Parathyroid adenoma (tissue), 2 donors: ENCODE measurements around the gene SASH1.

Experiments
- H2AFZ ChIP-seq: fragments of 300-600 bp; sonication (generic); one replicate; pipeline ENCODE4 v1.7.0; 2017; ENCODE audit warnings: antibody characterized with exemption, mild to moderate bottlenecking
- H3K27ac ChIP-seq: fragments of 300-600 bp; sonication (generic); one replicate; pipeline ENCODE4 v1.7.0; 2017
- H3K27me3 ChIP-seq: fragments of 300-600 bp; sonication (generic); one replicate; pipeline ENCODE4 v1.7.0; 2017; ENCODE audit warnings: low read length; ENCODE audit not compliant: control insufficient read depth, insufficient read depth
- H3K36me3 ChIP-seq: fragments of 300-600 bp; sonication (generic); one replicate; pipeline ENCODE4 v1.7.0; 2017; ENCODE audit warnings: low read length; ENCODE audit not compliant: control insufficient read depth, insufficient read depth
- H3K4me1 ChIP-seq: fragments of 300-600 bp; sonication (generic); one replicate; pipeline ENCODE4 v1.7.0; 2017; ENCODE audit warnings: control low read depth
- H3K4me2 ChIP-seq: fragments of 300-600 bp; sonication (generic); one replicate; pipeline ENCODE4 v1.7.0; 2017; ENCODE audit warnings: low read length
- H3K4me3 ChIP-seq: fragments of 300-600 bp; sonication (generic); one replicate; pipeline ENCODE4 v1.7.0; 2017; ENCODE audit warnings: low read depth, low read length
- H3K79me2 ChIP-seq: fragments of 300-600 bp; sonication (generic); one replicate; pipeline ENCODE4 v1.7.0; 2017; ENCODE audit warnings: control low read depth
- H3K9ac ChIP-seq: fragments of 300-600 bp; sonication (generic); one replicate; pipeline ENCODE4 v1.7.0; 2017; ENCODE audit warnings: mild to moderate bottlenecking
- H3K9me3 ChIP-seq: fragments of 300-600 bp; sonication (generic); one replicate; pipeline ENCODE4 v1.7.0; 2017; ENCODE audit warnings: low read length; ENCODE audit not compliant: control insufficient read depth
- TF ChIP-seq, protein P1 (sequence below): fragments of 300-600 bp; sonication (generic); IDR thresholded peaks from one replicate; pipeline ENCODE4 v1.7.0; 2017; ENCODE audit warnings: antibody characterized with exemption, mild to moderate bottlenecking
- donor health status: primary hyperparathyroidism.

SASH1 gene

DNA sequence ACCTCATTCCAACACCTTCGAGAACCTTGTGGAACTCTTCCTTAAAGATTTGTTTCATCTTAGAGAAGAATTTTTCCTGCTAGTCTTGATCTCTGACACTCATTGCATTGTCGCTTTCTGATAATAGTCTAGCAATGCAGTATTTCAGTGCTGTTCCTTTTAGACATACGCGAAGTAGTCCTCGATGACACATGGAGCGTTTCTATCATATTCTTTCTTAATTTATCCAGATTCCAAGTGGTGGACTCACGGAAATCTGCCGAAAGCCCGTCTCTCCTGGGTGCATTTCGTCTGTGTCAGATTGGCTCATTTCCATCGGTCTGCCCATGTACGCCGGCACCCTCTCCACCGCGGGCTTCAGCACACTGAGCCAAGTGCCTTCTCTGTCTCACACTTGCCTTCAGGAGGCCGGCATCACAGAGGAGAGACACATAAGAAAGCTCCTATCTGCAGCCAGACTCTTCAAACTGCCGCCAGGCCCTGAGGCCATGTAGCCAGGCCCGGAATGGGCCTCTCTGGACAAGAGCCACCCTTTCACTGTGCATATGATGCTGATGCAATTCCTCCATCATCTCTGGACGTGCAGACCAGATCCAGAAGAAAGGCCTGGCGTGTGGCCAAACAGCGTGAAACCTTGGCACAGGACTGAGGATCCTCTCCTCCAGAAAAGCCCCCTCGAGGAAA lies 205.6 kb downstream of the SASH1 start:
- Histone ChIP-seq H3K9me3 (no peaks in the 10 kb centered on the region), H3K4me1 (no peaks in the 10 kb centered on the region), H3K27ac (no peak overlapping the region), H3K9ac (no peak overlapping the region), H3K4me2 (no peak overlapping the region), H3K27me3 (no peaks in the 10 kb centered on the region), H3K4me3 (no peak overlapping the region), H3K79me2 (no peaks in the 10 kb centered on the region), H3K36me3 (no peaks in the 10 kb centered on the region), H2AFZ (no peak overlapping the region)
- TF ChIP-seq, protein P1, sequence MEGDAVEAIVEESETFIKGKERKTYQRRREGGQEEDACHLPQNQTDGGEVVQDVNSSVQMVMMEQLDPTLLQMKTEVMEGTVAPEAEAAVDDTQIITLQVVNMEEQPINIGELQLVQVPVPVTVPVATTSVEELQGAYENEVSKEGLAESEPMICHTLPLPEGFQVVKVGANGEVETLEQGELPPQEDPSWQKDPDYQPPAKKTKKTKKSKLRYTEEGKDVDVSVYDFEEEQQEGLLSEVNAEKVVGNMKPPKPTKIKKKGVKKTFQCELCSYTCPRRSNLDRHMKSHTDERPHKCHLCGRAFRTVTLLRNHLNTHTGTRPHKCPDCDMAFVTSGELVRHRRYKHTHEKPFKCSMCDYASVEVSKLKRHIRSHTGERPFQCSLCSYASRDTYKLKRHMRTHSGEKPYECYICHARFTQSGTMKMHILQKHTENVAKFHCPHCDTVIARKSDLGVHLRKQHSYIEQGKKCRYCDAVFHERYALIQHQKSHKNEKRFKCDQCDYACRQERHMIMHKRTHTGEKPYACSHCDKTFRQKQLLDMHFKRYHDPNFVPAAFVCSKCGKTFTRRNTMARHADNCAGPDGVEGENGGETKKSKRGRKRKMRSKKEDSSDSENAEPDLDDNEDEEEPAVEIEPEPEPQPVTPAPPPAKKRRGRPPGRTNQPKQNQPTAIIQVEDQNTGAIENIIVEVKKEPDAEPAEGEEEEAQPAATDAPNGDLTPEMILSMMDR = no peak

DNA sequence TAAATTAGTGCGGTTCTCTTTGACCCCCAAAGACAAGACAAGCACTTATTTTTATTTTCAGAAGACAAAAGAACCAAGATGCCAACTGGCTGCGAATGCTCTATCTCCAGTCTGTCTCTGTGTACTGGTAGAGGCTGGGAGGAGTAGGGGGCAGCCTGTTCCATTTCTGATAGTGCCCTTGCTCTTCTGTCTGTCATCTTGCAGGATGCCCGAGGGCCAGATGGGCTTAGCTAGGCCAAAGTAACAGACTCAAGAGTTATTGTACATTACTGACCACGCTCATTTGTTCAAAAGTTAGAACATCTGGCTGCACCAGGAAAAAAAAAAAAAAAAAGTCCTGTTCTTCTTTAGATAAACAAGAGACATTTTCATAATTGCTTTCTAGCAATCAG lies 206.1 kb downstream of the SASH1 start:
- Histone ChIP-seq H3K4me2 (no peak overlapping the region), H3K9ac (no peak overlapping the region), H3K36me3 (no peaks in the 10 kb centered on the region), H3K9me3 (no peaks in the 10 kb centered on the region), H2AFZ (no peak overlapping the region), H3K4me1 (no peaks in the 10 kb centered on the region), H3K27ac (no peak overlapping the region), H3K27me3 (no peaks in the 10 kb centered on the region), H3K79me2 (no peaks in the 10 kb centered on the region), H3K4me3 (no peak overlapping the region)
- TF ChIP-seq, protein P1 = no peak

DNA sequence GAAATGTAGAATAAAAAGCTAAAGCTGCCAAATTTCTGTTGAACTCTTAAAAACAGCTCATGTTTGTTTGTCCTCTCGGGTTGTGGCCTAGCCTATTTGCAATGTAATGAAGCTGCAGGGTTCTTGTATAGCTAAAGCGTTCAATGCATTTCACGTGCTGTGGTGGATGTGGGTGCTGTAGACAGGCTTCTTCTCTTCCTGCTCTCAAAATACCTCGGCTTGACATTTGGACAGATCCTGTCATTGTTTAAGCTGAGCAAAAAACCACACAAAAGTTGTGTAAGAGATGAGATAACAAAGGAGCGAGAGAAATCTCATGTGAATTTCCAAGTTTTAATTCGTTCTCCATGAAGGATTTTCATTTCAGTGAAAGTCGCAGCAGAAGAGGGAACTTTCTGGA lies 207.9 kb downstream of the SASH1 start:
- TF ChIP-seq, protein P1 = no peak
- H3K27ac ChIP-seq = no peak overlapping the region
- no peak overlapping the region for H3K9ac ChIP-seq
- no peak overlapping the region for H3K4me3 ChIP-seq
- no peaks in the 10 kb centered on the region for H3K36me3 ChIP-seq
- no peaks in the 10 kb centered on the region for H3K9me3 ChIP-seq
- H3K4me1 ChIP-seq = no peaks in the 10 kb centered on the region
- H3K27me3 ChIP-seq = no peaks in the 10 kb centered on the region
- no peaks in the 10 kb centered on the region for H3K79me2 ChIP-seq
- no peak overlapping the region for H2AFZ ChIP-seq
- H3K4me2 ChIP-seq = no peak overlapping the region

DNA sequence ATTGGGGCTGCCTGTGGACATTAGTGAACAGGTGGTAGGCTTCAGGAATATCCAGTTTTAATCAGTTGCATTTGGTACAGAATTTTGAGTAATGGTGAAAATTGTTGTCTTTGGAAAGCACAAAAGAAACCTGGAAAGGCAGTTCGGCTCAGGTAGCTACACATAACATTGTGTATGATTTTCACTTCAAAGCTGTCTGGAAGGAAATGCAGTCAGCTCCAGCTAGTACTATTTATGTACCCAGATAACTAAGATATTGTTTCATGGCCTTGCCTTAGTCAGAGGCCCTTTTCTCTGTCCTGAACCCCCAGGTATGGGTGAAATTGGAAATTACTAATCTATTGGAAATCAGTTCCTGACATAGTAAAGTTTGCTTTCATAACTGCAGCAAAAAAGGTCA lies 208.6 kb downstream of the SASH1 start:
- H3K27me3 ChIP-seq = no peaks in the 10 kb centered on the region
- no peak overlapping the region for H3K4me3 ChIP-seq
- H3K4me1 ChIP-seq = no peaks in the 10 kb centered on the region
- H3K27ac ChIP-seq = no peak overlapping the region
- no peaks in the 10 kb centered on the region for H3K9me3 ChIP-seq
- no peaks in the 10 kb centered on the region for H3K79me2 ChIP-seq
- no peak overlapping the region for H2AFZ ChIP-seq
- no peak overlapping the region for H3K9ac ChIP-seq
- no peak overlapping the region for H3K4me2 ChIP-seq
- TF ChIP-seq, protein P1 = no peak
- no peaks in the 10 kb centered on the region for H3K36me3 ChIP-seq

DNA sequence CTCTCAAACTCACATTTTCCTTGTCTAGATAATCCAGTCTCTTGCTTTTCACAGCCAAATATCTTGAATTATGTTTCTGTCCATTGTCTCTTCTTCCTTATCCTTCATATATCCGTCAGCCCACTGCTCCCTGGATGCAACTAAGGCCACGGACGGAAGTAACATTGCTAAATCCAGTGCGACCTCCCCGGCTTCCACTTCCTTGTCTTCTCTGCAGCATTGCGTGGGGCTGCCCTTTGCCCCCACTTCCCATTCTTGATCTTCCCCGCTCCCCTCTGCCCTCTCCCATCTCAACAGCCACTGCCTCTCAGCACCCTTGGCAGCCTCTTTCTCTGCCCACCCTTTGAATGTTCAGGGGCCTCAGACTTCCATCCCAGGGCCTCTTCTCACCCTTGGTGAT lies 213.8 kb downstream of the SASH1 start:
- no peaks in the 10 kb centered on the region for H3K36me3 ChIP-seq
- no peak overlapping the region for H3K4me2 ChIP-seq
- TF ChIP-seq, protein P1 = no peak
- H3K9me3 ChIP-seq = no peaks in the 10 kb centered on the region
- no peaks in the 10 kb centered on the region for H3K27me3 ChIP-seq
- H2AFZ ChIP-seq = no peak overlapping the region
- no peak overlapping the region for H3K9ac ChIP-seq
- H3K4me3 ChIP-seq = no peak overlapping the region
- no peaks in the 10 kb centered on the region for H3K79me2 ChIP-seq
- H3K4me1 ChIP-seq = no peaks in the 10 kb centered on the region
- H3K27ac ChIP-seq = no peak overlapping the region
